ENCODE results near the gene ANKMY1.

The ANKMY1 gene

GRCh38 chr2:240557808-240558207 is at the start of gene ANKMY1:
Gene ANKMY1, minus strand, starts transcription at chr2:240557988. Its CDS starts 653 bp downstream, at chr2:240557335.
- peak; percentile 85 for DNase-seq

- DNase-seq = no peak
Observed at GRCh38 chr2:240605867-240606743, 48.3 kb upstream of the ANKMY1 start.

- no peak for DNase-seq
Observed at GRCh38 chr2:240604939-240605716, 47.3 kb upstream of the ANKMY1 start.

GRCh38 chr2:240604291-240604938 is 46.6 kb upstream of the ANKMY1 start:
- no peak for DNase-seq

- no peak for DNase-seq
Observed at GRCh38 chr2:240603846-240604245, 46.1 kb upstream of the ANKMY1 start.

GRCh38 chr2:240603081-240603835 is 45.5 kb upstream of the ANKMY1 start:
- DNase-seq = no peak

GRCh38 chr2:240602266-240603050 is 44.7 kb upstream of the ANKMY1 start:
- no peak for DNase-seq

GRCh38 chr2:240601831-240602160 is 44.0 kb upstream of the ANKMY1 start:
- no peak for DNase-seq

GRCh38 chr2:240601061-240601830 is 43.5 kb upstream of the ANKMY1 start:
- DNase-seq = no peak

GRCh38 chr2:240600451-240600961 is 42.7 kb upstream of the ANKMY1 start:
- no peak for DNase-seq

- DNase-seq = no peak
Observed at GRCh38 chr2:240599141-240599583, 41.4 kb upstream of the ANKMY1 start.

GRCh38 chr2:240598311-240598911 is 40.6 kb upstream of the ANKMY1 start:
- no peak for DNase-seq

GRCh38 chr2:240597419-240598181 is 39.8 kb upstream of the ANKMY1 start:
- DNase-seq = no peak

- DNase-seq = no peak
Observed at GRCh38 chr2:240597054-240597418, 39.2 kb upstream of the ANKMY1 start.

GRCh38 chr2:240596491-240596931 is 38.7 kb upstream of the ANKMY1 start:
- DNase-seq = no peak

GRCh38 chr2:240596080-240596460 is 38.3 kb upstream of the ANKMY1 start:
- no peak for DNase-seq

GRCh38 chr2:240595381-240596079 is 37.7 kb upstream of the ANKMY1 start:
- DNase-seq = peak; percentile 64

GRCh38 chr2:240594511-240595380 is 37.0 kb upstream of the ANKMY1 start:
- no peak for DNase-seq
